GM19193 (cell line): ENCODE results near the gene ZFYVE21.

Source experiments
- POLR2A ChIP-seq: IDR thresholded peaks from 4 replicates; pipeline ENCODE4 v1.6.1; 2011; ENCODE audit not compliant: insufficient read depth, insufficient read length; ENCODE audit errors: extremely low read depth

Gene ZFYVE21

GRCh38 chr14:103734081-103734888 lies 18.7 kb downstream of the ZFYVE21 start:
- TF ChIP-seq POLR2A, result no peak

GRCh38 chr14:103735022-103735421 lies 19.4 kb downstream of the ZFYVE21 start:
- TF ChIP-seq POLR2A, result no peak

GRCh38 chr14:103735439-103735814 lies 19.8 kb downstream of the ZFYVE21 start:
- TF ChIP-seq POLR2A, result no peak

GRCh38 chr14:103735815-103736545 lies 20.4 kb downstream of the ZFYVE21 start:
- TF ChIP-seq POLR2A, result no peak

GRCh38 chr14:103736546-103737431 lies 21.2 kb downstream of the ZFYVE21 start:
- no peak for TF ChIP-seq POLR2A

- no peak for TF ChIP-seq POLR2A
Observed at GRCh38 chr14:103737432-103738045, 21.9 kb downstream of the ZFYVE21 start.

GRCh38 chr14:103738166-103738565 lies 22.6 kb downstream of the ZFYVE21 start:
- no peak for TF ChIP-seq POLR2A

- TF ChIP-seq POLR2A, result no peak
Observed at GRCh38 chr14:103738701-103739451, 23.3 kb downstream of the ZFYVE21 start.

GRCh38 chr14:103739466-103739792 lies 23.8 kb downstream of the ZFYVE21 start:
- no peak for TF ChIP-seq POLR2A

GRCh38 chr14:103739793-103740501 lies 24.3 kb downstream of the ZFYVE21 start:
- TF ChIP-seq POLR2A, result no peak

- no peak for TF ChIP-seq POLR2A
Observed at GRCh38 chr14:103740991-103741689, 25.5 kb downstream of the ZFYVE21 start.

GRCh38 chr14:103741876-103742275 lies 26.3 kb downstream of the ZFYVE21 start:
- no peak for TF ChIP-seq POLR2A
